HepG2 (cell line): ENCODE data around the gene TTC23L. TPM values are rescaled to one million over a fixed set of nuclear protein-coding genes. Genes with fewer than 3 reads are reported as not detected.

Experiments used
- DMTF1 ChIP-seq: sonication (generic); formaldehyde crosslinking; IDR thresholded peaks from 2 replicates; pipeline ENCODE4 v1.4.0; 2020; ENCODE audit warnings: mild to moderate bottlenecking, missing genetic modification reagents
- ELF1 ChIP-seq: sonication (generic); formaldehyde crosslinking; IDR thresholded peaks from 2 replicates; pipeline ENCODE4 v1.4.0; 2020; ENCODE audit warnings: missing genetic modification reagents
- FOXC1 ChIP-seq: sonication (generic); formaldehyde crosslinking; IDR thresholded peaks from 2 replicates; pipeline ENCODE4 v1.8.0; 2022; ENCODE audit warnings: mild to moderate bottlenecking, missing genetic modification reagents, borderline replicate concordance
- GZF1 ChIP-seq: sonication (generic); formaldehyde crosslinking; IDR thresholded peaks from 2 replicates; pipeline ENCODE4 v1.5.1; 2020; ENCODE audit warnings: mild to moderate bottlenecking, missing genetic modification reagents
- HMG20B ChIP-seq: conservative IDR thresholded peaks from 2 replicates; pipeline ENCODE4 v1.6.1; 2016; ENCODE audit warnings: missing genetic modification reagents, missing compliant biosample characterization
- HOXA7 ChIP-seq: sonication (generic); formaldehyde crosslinking; IDR thresholded peaks from 2 replicates; pipeline ENCODE4 v1.8.1; 2022; ENCODE audit warnings: mild to moderate bottlenecking, missing genetic modification reagents, moderate library complexity
- KAT8 ChIP-seq: IDR thresholded peaks from 2 replicates; pipeline ENCODE4 v1.6.1; 2016; ENCODE audit warnings: missing genetic modification reagents, missing compliant biosample characterization
- MXD1 ChIP-seq: sonication (generic); formaldehyde crosslinking; IDR thresholded peaks from 2 replicates; pipeline ENCODE4 v1.4.0; 2020; ENCODE audit warnings: mild to moderate bottlenecking, missing genetic modification reagents
- NBN ChIP-seq: fragments of 450-650 bp; conservative IDR thresholded peaks from 2 replicates; pipeline ENCODE4 v1.6.1; 2017
- NFKBIZ ChIP-seq: IDR thresholded peaks from 2 replicates; pipeline ENCODE4 v1.6.1; 2018; ENCODE audit warnings: missing genetic modification reagents, missing compliant biosample characterization
- PRMT3 ChIP-seq: sonication (generic); formaldehyde crosslinking; IDR thresholded peaks from 2 replicates; pipeline ENCODE4 v1.8.1; 2022; ENCODE audit warnings: low read depth, mild to moderate bottlenecking, moderate library complexity, missing genetic modification reagents, borderline replicate concordance
- REST ChIP-seq, 2 experiments: IDR thresholded peaks; 2 replicates each; pipeline ENCODE4 v1.6.1; 2011 to 2012; ENCODE audit warnings: low read length in 2 of 2, borderline replicate concordance in 1 of 2, low read depth in 1 of 2, mild to moderate bottlenecking in 1 of 2, moderate library complexity in 1 of 2
- SATB2 ChIP-seq: sonication (generic); formaldehyde crosslinking; IDR thresholded peaks from 2 replicates; pipeline ENCODE4 v1.5.0; 2020; ENCODE audit warnings: missing genetic modification reagents
- SRY ChIP-seq: sonication (generic); formaldehyde crosslinking; IDR thresholded peaks from 2 replicates; pipeline ENCODE4 v1.8.0; 2022; ENCODE audit warnings: mild to moderate bottlenecking, missing genetic modification reagents
- ZFP62 ChIP-seq: sonication (generic); formaldehyde crosslinking; IDR thresholded peaks from 2 replicates; pipeline ENCODE4 v1.4.0; 2020; ENCODE audit warnings: missing genetic modification reagents
- ZNF30 ChIP-seq: sonication (generic); formaldehyde crosslinking; IDR thresholded peaks from 2 replicates; pipeline ENCODE4 v1.5.0; 2020; ENCODE audit warnings: mild to moderate bottlenecking, missing genetic modification reagents
- ZNF33A ChIP-seq: sonication (generic); formaldehyde crosslinking; IDR thresholded peaks from 2 replicates; pipeline ENCODE4 v1.5.1; 2020; ENCODE audit warnings: missing genetic modification reagents, mild to moderate bottlenecking, moderate library complexity, borderline replicate concordance
- ZNF34 ChIP-seq: sonication (generic); formaldehyde crosslinking; IDR thresholded peaks from 2 replicates; pipeline ENCODE4 v1.4.0; 2020; ENCODE audit warnings: mild to moderate bottlenecking, missing genetic modification reagents, borderline replicate concordance
- ZNF556 ChIP-seq: sonication (generic); formaldehyde crosslinking; IDR thresholded peaks from 2 replicates; pipeline ENCODE4 v1.4.0; 2020; ENCODE audit warnings: mild to moderate bottlenecking, missing genetic modification reagents, borderline replicate concordance
- ZNF562 ChIP-seq: sonication (generic); formaldehyde crosslinking; IDR thresholded peaks from 2 replicates; pipeline ENCODE4 v1.8.0; 2022; ENCODE audit warnings: missing genetic modification reagents, borderline replicate concordance
- polyA plus RNA-seq, 8 experiments: library from polyadenylated mRNA; depleted of rRNA in 3 of 8; stranded (reverse) in 7 of 8; unstranded in 1 of 8; fragments of >200 nt; fragmentation: Illumina TruSeq in 4 of 8; extraction: Trizol in 4 of 8; gene quantifications; 2 replicates each; pipeline versions ENCODE4 v1.2.1 to v1.2.3, GENCODE V29; 2011 to 2016; ENCODE audit warnings: low read depth in 4 of 8, missing spikeins in 1 of 8, mixed read lengths in 1 of 8; ENCODE audit not compliant: insufficient read depth in 1 of 8
- total RNA-seq, 5 experiments: library from RNA; depleted of rRNA; stranded (reverse); fragments of >200 nt; fragmentation: Illumina TruSeq; extraction: Trizol; gene quantifications; 2 replicates each; pipeline ENCODE4 v1.2.3, GENCODE V29; 2016; ENCODE audit warnings: low read depth in 1 of 5

Gene TTC23L
- total and polyA plus RNA-seq, 2 of the 13 experiments (the other 11 are each of a cell fraction or from before 2014, with no cell fraction given): 0.37 to 1.4 TPM

GRCh38 chr5:34915856-34916192 is 76.9 kb downstream of the TTC23L start (continued):
- peak; percentile 2; the same call in 1 of the 2 replicates for TF ChIP-seq MXD1 (CRISPR knock-in tag)
- TF ChIP-seq KAT8 (CRISPR knock-in tag): no peak
- no peak for TF ChIP-seq SATB2 (CRISPR knock-in tag)
- no peak for TF ChIP-seq ZNF30
- TF ChIP-seq ZFP62: no peak
- TF ChIP-seq ELF1: no peak
- no peak for TF ChIP-seq FOXC1 (CRISPR knock-in tag)
- TF ChIP-seq ZNF34 (CRISPR knock-in tag): no peak
- TF ChIP-seq ZNF562: no peak
- TF ChIP-seq NFKBIZ (CRISPR knock-in tag): no peak
- TF ChIP-seq REST (IDR thresholded peaks at IDR 0.05; ENCODE audit: borderline replicate concordance in 1 of 2, low read depth in 1 of 2, low read length in 2 of 2): no peak
- TF ChIP-seq SRY (CRISPR knock-in tag): no peak
- TF ChIP-seq ZNF33A (CRISPR knock-in tag): no peak
- TF ChIP-seq GZF1 (CRISPR knock-in tag): 0 out of 2 replicates have a peak, but pooled peaks have one; percentile 14
- no peak for TF ChIP-seq NBN
- TF ChIP-seq HOXA7: no peak
- TF ChIP-seq HMG20B (CRISPR knock-in tag): no peak
- TF ChIP-seq ZNF556 (CRISPR knock-in tag): 0 out of 2 replicates have a peak, but pooled peaks have one; percentile 14
- no peak for TF ChIP-seq PRMT3 (CRISPR knock-in tag)
- TF ChIP-seq DMTF1 (CRISPR knock-in tag): 0 out of 2 replicates have a peak, but pooled peaks have one; percentile 21
